Neural crest cell (in vitro differentiated cells): ENCODE data around the gene RNF215. TPM values are rescaled to one million over a fixed set of nuclear protein-coding genes. Genes with fewer than 3 reads are reported as not detected.

Source experiments
- DNase-seq: peaks from one replicate; pipeline ENCODE4 v3.0.0; 2021; ENCODE audit warnings: low read depth, mixed read lengths, low spot score
- H3K27ac Mint-ChIP-seq: one replicate; pipeline ENCODE4 v1.8.0; 2021; ENCODE audit warnings: mild to moderate bottlenecking, mixed read lengths; ENCODE audit not compliant: unreplicated experiment
- H3K27me3 Mint-ChIP-seq: 2 replicates; pipeline ENCODE4 v1.8.0; 2021; ENCODE audit warnings: low read depth, mild to moderate bottlenecking, mixed read lengths
- H3K36me3 Mint-ChIP-seq: 2 replicates; pipeline ENCODE4 v1.8.0; 2021; ENCODE audit warnings: low read depth, mild to moderate bottlenecking, mixed read lengths
- H3K4me1 Mint-ChIP-seq: 2 replicates; pipeline ENCODE4 v1.8.0; 2021; ENCODE audit warnings: mixed read lengths
- H3K4me3 Mint-ChIP-seq: one replicate; pipeline ENCODE4 v1.8.0; 2021; ENCODE audit warnings: mild to moderate bottlenecking, mixed read lengths
- H3K9me3 Mint-ChIP-seq: 2 replicates; pipeline ENCODE4 v1.8.0; 2021; ENCODE audit warnings: mixed read lengths
- total RNA-seq: library from RNA; stranded (reverse); gene quantifications from 2 replicates; pipeline ENCODE4 v1.2.1, GENCODE V29; 2021
- TF ChIP-seq, protein P1 (sequence below): fragments of 200-600 bp; sonication (generic); conservative IDR thresholded peaks from 2 replicates; pipeline ENCODE4 v1.5.0; 2021; ENCODE audit warnings: antibody characterized with exemption, mild to moderate bottlenecking

Gene RNF215
- total RNA-seq, 1 donor from 2014 or later, result 27.4 TPM

DNA sequence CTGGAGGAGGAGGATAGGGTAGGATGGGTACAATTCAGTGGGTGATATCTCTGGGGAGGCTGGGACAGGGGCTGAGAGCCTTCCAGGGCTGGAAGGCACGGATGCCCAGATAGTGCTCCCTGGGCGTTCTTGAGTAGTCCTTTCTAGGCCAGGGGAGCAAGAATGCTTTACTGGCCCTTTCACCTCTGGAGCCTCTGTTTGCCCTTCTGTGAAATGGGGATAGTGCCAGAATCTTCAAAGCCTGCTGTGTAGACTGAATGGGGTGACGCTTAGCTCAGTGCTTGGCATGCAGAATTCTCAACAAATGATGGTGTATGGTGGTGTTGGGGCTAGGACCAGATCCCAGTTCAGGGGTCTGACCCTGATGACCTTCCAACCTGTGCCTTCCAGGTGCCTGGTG is 46.0 kb upstream of the RNF215 start:
- H3K4me3 Mint-ChIP-seq, result no peak overlapping the region
- peaks cover 9% of the 10 kb centered on the region for H3K4me1 Mint-ChIP-seq
- TF ChIP-seq, protein P1, sequence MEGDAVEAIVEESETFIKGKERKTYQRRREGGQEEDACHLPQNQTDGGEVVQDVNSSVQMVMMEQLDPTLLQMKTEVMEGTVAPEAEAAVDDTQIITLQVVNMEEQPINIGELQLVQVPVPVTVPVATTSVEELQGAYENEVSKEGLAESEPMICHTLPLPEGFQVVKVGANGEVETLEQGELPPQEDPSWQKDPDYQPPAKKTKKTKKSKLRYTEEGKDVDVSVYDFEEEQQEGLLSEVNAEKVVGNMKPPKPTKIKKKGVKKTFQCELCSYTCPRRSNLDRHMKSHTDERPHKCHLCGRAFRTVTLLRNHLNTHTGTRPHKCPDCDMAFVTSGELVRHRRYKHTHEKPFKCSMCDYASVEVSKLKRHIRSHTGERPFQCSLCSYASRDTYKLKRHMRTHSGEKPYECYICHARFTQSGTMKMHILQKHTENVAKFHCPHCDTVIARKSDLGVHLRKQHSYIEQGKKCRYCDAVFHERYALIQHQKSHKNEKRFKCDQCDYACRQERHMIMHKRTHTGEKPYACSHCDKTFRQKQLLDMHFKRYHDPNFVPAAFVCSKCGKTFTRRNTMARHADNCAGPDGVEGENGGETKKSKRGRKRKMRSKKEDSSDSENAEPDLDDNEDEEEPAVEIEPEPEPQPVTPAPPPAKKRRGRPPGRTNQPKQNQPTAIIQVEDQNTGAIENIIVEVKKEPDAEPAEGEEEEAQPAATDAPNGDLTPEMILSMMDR, result no peak
- no peak for DNase-seq
- no peaks in the 10 kb centered on the region for H3K36me3 Mint-ChIP-seq
- H3K27me3 Mint-ChIP-seq, result peaks cover under 1% of the 10 kb centered on the region
- H3K9me3 Mint-ChIP-seq, result no peaks in the 10 kb centered on the region
- H3K27ac Mint-ChIP-seq, result no peak overlapping the region

DNA sequence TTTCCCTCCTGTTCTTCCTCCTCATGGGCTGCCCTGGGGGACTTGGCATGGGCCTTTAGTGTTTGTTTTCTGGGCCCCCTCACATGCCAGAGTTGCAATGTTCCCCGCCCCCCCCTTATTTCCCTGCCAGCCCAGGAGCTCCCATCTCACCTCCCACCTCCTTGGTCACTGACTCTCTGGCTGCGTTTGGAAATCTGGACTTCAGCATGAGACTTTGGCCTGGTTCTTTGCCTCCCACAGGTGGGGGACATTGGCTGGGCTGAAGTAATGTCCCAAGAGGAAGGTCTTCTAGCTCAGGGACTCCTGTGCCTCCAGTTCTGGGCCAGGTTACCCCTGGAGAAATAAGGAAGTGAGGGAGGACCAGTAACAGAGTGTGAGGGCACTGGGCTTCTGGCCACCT is 45.3 kb upstream of the RNF215 start:
- Mint-ChIP-seq H3K4me1 (peaks cover 9% of the 10 kb centered on the region), H3K27ac (no peak overlapping the region), H3K27me3 (no peaks in the 10 kb centered on the region), H3K9me3 (no peaks in the 10 kb centered on the region), H3K36me3 (no peaks in the 10 kb centered on the region), H3K4me3 (no peak overlapping the region)
- no peak for DNase-seq
- TF ChIP-seq, protein P1, result no peak

DNA sequence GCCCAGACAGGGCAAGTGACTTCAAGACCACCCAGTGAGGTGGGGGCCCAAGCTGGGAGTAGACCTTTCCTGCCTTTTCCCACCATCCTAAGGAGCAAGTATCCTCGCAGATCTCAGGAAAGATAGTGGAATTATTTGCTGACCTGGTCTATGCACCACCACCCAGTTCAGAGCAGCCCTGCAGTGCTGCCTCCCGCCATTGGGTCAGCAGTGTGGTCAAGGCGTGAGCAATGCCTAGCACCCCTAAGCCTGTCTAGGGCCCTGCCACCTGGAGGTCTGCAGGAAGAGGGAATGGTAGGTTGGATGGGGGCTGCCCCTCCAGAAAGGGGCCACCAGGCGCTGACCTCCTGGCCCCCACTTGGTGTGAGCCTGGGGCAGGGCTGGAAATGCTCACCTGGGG is 44.9 kb upstream of the RNF215 start:
- TF ChIP-seq, protein P1, result no peak
- Mint-ChIP-seq H3K4me1 (peaks cover 9% of the 10 kb centered on the region), H3K36me3 (no peaks in the 10 kb centered on the region), H3K27me3 (no peaks in the 10 kb centered on the region), H3K4me3 (no peak overlapping the region), H3K27ac (no peak overlapping the region), H3K9me3 (no peaks in the 10 kb centered on the region)
- DNase-seq, result no peak

DNA sequence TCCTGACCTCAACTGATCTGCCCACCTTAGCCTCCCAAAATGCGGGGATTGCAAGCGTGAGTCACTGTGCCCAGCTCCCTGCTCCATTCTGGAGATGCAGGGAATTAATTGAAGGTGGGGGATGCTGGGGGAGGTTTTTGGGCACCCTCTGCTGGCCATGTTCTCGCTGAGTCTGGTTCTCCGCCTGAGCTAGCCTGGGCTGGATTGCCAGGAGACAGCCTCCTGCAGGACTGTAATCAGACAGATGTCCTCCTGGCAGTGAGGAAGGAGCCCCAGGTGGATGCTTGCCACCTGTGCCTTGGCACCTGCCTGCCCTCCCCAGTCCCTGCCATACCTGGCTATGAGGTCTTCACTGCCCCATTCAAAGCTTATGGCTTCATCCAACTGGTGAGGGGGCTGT is 43.7 kb upstream of the RNF215 start:
- Mint-ChIP-seq H3K27ac (no peak overlapping the region), H3K4me1 (peaks cover 19% of the 10 kb centered on the region), H3K36me3 (no peaks in the 10 kb centered on the region), H3K9me3 (no peaks in the 10 kb centered on the region), H3K27me3 (no peaks in the 10 kb centered on the region), H3K4me3 (no peak overlapping the region)
- TF ChIP-seq, protein P1, result no peak
- no peak for DNase-seq

DNA sequence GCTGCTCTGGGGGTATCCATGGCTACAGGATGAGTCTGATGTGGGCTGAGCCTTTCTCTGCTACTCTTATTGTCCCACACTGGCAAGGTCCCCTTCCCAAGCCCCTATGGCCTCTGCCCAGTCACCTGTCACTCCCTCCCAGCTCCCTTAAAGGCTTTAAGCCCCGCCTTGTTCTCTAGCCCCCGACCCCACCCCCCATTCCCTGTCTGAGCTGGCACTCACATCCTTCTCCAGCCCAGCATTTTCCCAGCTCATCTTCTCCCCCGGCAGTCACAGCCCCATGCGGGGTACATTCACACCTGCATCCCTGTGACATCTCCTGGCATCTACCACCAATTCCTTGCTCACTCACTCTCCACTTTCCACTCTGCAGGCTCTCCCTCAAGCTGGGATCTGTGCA is 42.7 kb upstream of the RNF215 start:
- H3K27ac Mint-ChIP-seq, result peak overlapping the region; percentile 39
- no peaks in the 10 kb centered on the region for H3K36me3 Mint-ChIP-seq
- H3K4me3 Mint-ChIP-seq, result no peak overlapping the region
- H3K4me1 Mint-ChIP-seq, result peaks cover 18% of the 10 kb centered on the region
- H3K27me3 Mint-ChIP-seq, result no peaks in the 10 kb centered on the region
- TF ChIP-seq, protein P1, result no peak
- no peaks in the 10 kb centered on the region for H3K9me3 Mint-ChIP-seq
- no peak for DNase-seq

DNA sequence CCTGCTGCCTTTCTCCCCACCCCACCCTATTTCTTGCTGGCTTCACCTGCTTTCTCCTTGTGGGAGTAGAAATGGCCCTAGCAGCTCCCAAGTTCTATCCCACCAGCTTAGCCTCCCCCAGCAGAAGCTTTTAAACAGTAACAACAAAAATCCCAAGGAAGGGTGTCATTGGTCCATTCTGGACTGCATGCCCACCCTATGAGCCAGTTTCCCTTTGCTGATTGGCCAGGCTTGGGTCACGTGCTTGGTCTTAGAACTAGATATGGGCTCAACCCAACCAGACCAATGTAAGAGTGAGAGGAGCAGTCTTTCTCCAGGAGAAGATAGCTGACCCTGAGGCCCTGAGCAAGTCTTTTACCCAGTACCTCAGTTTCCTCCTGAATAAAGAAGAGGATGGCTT is 40.7 kb upstream of the RNF215 start:
- H3K4me1 Mint-ChIP-seq, result peaks cover 35% of the 10 kb centered on the region
- H3K4me3 Mint-ChIP-seq, result peak overlapping the region; percentile 91
- H3K27ac Mint-ChIP-seq, result no peak overlapping the region
- TF ChIP-seq, protein P1, result no peak
- no peaks in the 10 kb centered on the region for H3K9me3 Mint-ChIP-seq
- no peaks in the 10 kb centered on the region for H3K36me3 Mint-ChIP-seq
- no peaks in the 10 kb centered on the region for H3K27me3 Mint-ChIP-seq
- DNase-seq, result no peak
